Adrenal gland (tissue), 5 donors: ENCODE measurements around the gene ABCB9.

Experiments
- POLR2A ChIP-seq, 2 donors: fragments of 450-650 bp; IDR thresholded peaks; one replicate each; pipeline ENCODE4 v1.6.1; 2017; ENCODE audit warnings: antibody characterized with exemption in 2 of 2, mild to moderate bottlenecking in 2 of 2, moderate library complexity in 1 of 2
- TF ChIP-seq, protein P1 (sequence below), 6 experiments: fragments of 450-650 bp in 4 of 6; fragments of 200-600 bp in 2 of 6; sonication (generic) in 1 of 6; IDR thresholded peaks; 1 replicate in 5 of 6; 2 replicates in 1 of 6; pipeline versions ENCODE4 v1.5.1 to v1.8.0; 2016 to 2021; ENCODE audit warnings: antibody characterized with exemption in 6 of 6, mild to moderate bottlenecking in 2 of 6, moderate library complexity in 1 of 6
- donor health status: DM: no; HTN: no; CAD: no.

DNA sequence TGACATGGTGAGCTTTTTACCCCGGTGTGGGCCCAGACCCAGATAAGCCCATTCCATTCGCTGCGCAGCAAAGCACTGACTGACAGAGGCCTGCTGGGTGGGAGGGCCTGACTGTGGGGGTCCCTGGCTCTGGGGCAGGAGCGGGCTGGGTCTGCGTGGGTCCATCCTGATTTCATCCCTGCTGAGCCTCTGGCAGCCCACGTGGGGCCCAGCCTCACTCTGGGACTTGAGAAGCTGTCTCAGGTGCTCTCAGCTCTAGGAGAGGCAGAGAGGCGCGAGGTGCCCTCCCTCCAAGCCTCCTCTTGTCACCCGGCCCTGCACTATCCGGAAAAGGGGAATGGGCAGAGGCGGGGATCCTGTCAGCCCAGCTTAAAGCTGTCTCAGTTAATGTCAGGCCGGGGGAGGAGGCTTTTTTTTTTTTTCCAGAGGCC is 927 bp downstream of the ABCB9 start:
- TF ChIP-seq, protein P1, sequence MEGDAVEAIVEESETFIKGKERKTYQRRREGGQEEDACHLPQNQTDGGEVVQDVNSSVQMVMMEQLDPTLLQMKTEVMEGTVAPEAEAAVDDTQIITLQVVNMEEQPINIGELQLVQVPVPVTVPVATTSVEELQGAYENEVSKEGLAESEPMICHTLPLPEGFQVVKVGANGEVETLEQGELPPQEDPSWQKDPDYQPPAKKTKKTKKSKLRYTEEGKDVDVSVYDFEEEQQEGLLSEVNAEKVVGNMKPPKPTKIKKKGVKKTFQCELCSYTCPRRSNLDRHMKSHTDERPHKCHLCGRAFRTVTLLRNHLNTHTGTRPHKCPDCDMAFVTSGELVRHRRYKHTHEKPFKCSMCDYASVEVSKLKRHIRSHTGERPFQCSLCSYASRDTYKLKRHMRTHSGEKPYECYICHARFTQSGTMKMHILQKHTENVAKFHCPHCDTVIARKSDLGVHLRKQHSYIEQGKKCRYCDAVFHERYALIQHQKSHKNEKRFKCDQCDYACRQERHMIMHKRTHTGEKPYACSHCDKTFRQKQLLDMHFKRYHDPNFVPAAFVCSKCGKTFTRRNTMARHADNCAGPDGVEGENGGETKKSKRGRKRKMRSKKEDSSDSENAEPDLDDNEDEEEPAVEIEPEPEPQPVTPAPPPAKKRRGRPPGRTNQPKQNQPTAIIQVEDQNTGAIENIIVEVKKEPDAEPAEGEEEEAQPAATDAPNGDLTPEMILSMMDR (IDR thresholded peaks at IDR 0.05), result no peak
- no peak for TF ChIP-seq POLR2A (IDR thresholded peaks at IDR 0.05)
